ENCODE results near the gene AGPAT3.

GRCh38 chr21:44003307-44003966 lies 138.4 kb downstream of the AGPAT3 start:
- TF ChIP-seq CTCF (IDR thresholded peaks at IDR 0.05) (no peak), POLR2A (IDR thresholded peaks at IDR 0.05) (no peak)

All from testis (tissue), 2 donors.